Breast epithelium (tissue), 3 donors: ENCODE results near the gene BAG5.

Source experiments
- CTCF ChIP-seq, 3 donors: fragments of 450-650 bp; IDR thresholded peaks; one replicate each; pipeline ENCODE4 v1.5.1; 2016 to 2017; ENCODE audit warnings: antibody characterized with exemption in 3 of 3, mild to moderate bottlenecking in 3 of 3, moderate library complexity in 3 of 3
- POLR2A ChIP-seq: fragments of 450-650 bp; IDR thresholded peaks from one replicate; pipeline ENCODE4 v1.6.1; 2016; ENCODE audit warnings: antibody characterized with exemption, mild to moderate bottlenecking, moderate library complexity
- POLR2AphosphoS5 ChIP-seq, 3 donors: sonication (generic); formaldehyde crosslinking; IDR thresholded peaks; one replicate each; pipeline ENCODE4 v1.6.1; 2017; ENCODE audit warnings: antibody characterized with exemption in 3 of 3

- TF ChIP-seq POLR2A (no peak), POLR2AphosphoS5 (IDR thresholded peaks at IDR 0.05) (no peak), CTCF (IDR thresholded peaks at IDR 0.05) (no peak)
These were observed 766 bp upstream of the BAG5 start for GRCh38 chr14:103563226-103563620.
